Mesenchymal stem cell (in vitro differentiated cells and primary cell): Measurements from ENCODE around the gene ZNF524.
"Not testable (repeated sequence)": the region's sequence is repeated elsewhere in the genome, so short reads cannot be mapped to it uniquely, and the experiment has no call there.

Experiments used
- DNase-seq: peaks from one replicate; pipeline ENCODE4 v3.0.0-alpha.2; 2013
- H2AFZ ChIP-seq: one replicate; pipeline ENCODE4 v1.6.1; 2013; ENCODE audit warnings: low read depth, mild to moderate bottlenecking, control low read depth, inconsistent platforms, low read length, moderate library complexity
- H2AK5ac ChIP-seq: 2 replicates; pipeline ENCODE4 v1.6.1; 2013; ENCODE audit warnings: low read length, moderate library complexity, mild to moderate bottlenecking, inconsistent platforms; ENCODE audit not compliant: severe bottlenecking
- H2BK120ac ChIP-seq: one replicate; pipeline ENCODE4 v1.6.1; 2013; ENCODE audit warnings: low read depth, mild to moderate bottlenecking, inconsistent platforms, low read length, moderate library complexity
- H2BK12ac ChIP-seq, 2 experiments: one replicate each; pipeline ENCODE4 v1.6.1; 2013; ENCODE audit warnings: inconsistent platforms in 2 of 2, low read length in 2 of 2, mild to moderate bottlenecking in 2 of 2, moderate library complexity in 2 of 2, control low read depth in 1 of 2
- H2BK15ac ChIP-seq: one replicate; pipeline ENCODE4 v1.6.1; 2013; ENCODE audit warnings: mild to moderate bottlenecking, low read depth, inconsistent platforms; ENCODE audit not compliant: poor library complexity, severe bottlenecking
- H2BK5ac ChIP-seq: 2 replicates; pipeline ENCODE4 v1.6.1; 2013; ENCODE audit warnings: low read depth, mild to moderate bottlenecking, low read length, control low read depth, inconsistent platforms; ENCODE audit not compliant: poor library complexity, severe bottlenecking
- H3K14ac ChIP-seq, 2 experiments: one replicate each; pipeline ENCODE4 v1.6.1; 2013; ENCODE audit warnings: inconsistent platforms in 2 of 2, low read length in 2 of 2, control low read depth in 1 of 2, mild to moderate bottlenecking in 1 of 2, moderate library complexity in 1 of 2
- H3K18ac ChIP-seq, 2 experiments: one replicate each; pipeline ENCODE4 v1.6.1; 2013; ENCODE audit warnings: inconsistent platforms in 2 of 2, low read length in 2 of 2, control low read depth in 1 of 2, low read depth in 1 of 2, mild to moderate bottlenecking in 1 of 2
- H3K23ac ChIP-seq, 2 experiments: one replicate each; pipeline ENCODE4 v1.6.1; 2013; ENCODE audit warnings: inconsistent platforms in 2 of 2, low read length in 2 of 2, mild to moderate bottlenecking in 2 of 2, moderate library complexity in 2 of 2, control low read depth in 1 of 2
- H3K27ac ChIP-seq: 2 replicates; pipeline ENCODE4 v1.5.1; 2013; ENCODE audit warnings: mild to moderate bottlenecking, moderate library complexity, low read length, control low read depth, inconsistent platforms; ENCODE audit not compliant: poor library complexity, severe bottlenecking
- H3K27me3 ChIP-seq, 2 experiments: 2 replicates each; pipeline versions ENCODE4 v1.6.1 to v1.7.0; 2013; ENCODE audit warnings: low read length in 2 of 2, mild to moderate bottlenecking in 2 of 2, moderate library complexity in 2 of 2, control low read depth in 1 of 2, inconsistent platforms in 1 of 2; ENCODE audit not compliant: control insufficient read depth in 1 of 2, insufficient read depth in 1 of 2
- H3K36me3 ChIP-seq, 2 experiments: 2 replicates each; pipeline versions ENCODE4 v1.6.1 to v1.7.0; 2013; ENCODE audit warnings: low read length in 2 of 2, control low read depth in 1 of 2, inconsistent platforms in 1 of 2, low read depth in 1 of 2, mild to moderate bottlenecking in 1 of 2; ENCODE audit not compliant: insufficient read depth in 2 of 2, control insufficient read depth in 1 of 2
- H3K4ac ChIP-seq, 2 experiments: one replicate each; pipeline ENCODE4 v1.6.1; 2013; ENCODE audit warnings: inconsistent platforms in 2 of 2, low read length in 2 of 2, mild to moderate bottlenecking in 2 of 2, moderate library complexity in 2 of 2, control low read depth in 1 of 2, low read depth in 1 of 2
- H3K4me1 ChIP-seq: 2 replicates; pipeline ENCODE4 v1.6.1; 2013; ENCODE audit warnings: low read depth, low read length, control low read depth; ENCODE audit not compliant: control insufficient read depth, insufficient read depth
- H3K4me2 ChIP-seq: 2 replicates; pipeline ENCODE4 v1.6.1; 2013; ENCODE audit warnings: low read length, mild to moderate bottlenecking, inconsistent platforms; ENCODE audit not compliant: poor library complexity, severe bottlenecking
- H3K4me3 ChIP-seq, 2 experiments: 2 replicates each; pipeline versions ENCODE4 v1.5.1 to v1.7.0; 2013; ENCODE audit warnings: low read length in 2 of 2, mild to moderate bottlenecking in 2 of 2, control low read depth in 1 of 2, low read depth in 1 of 2; ENCODE audit not compliant: insufficient read depth in 1 of 2
- H3K79me1 ChIP-seq: replicated peaks from 2 replicates; pipeline ENCODE4 v1.6.1; 2013; ENCODE audit warnings: mild to moderate bottlenecking, control low read depth, low read length, inconsistent platforms; ENCODE audit not compliant: poor library complexity, severe bottlenecking
- H3K9ac ChIP-seq: 2 replicates; pipeline ENCODE4 v1.7.0; 2013; ENCODE audit warnings: mild to moderate bottlenecking, low read length, moderate library complexity
- H3K9me3 ChIP-seq: 2 replicates; pipeline ENCODE4 v1.7.0; 2013; ENCODE audit warnings: mild to moderate bottlenecking, low read length; ENCODE audit not compliant: control insufficient read depth
- H4K8ac ChIP-seq: one replicate; pipeline ENCODE4 v1.6.1; 2013; ENCODE audit warnings: inconsistent platforms, mild to moderate bottlenecking, low read length, moderate library complexity
- H4K91ac ChIP-seq: one replicate; pipeline ENCODE4 v1.6.1; 2013; ENCODE audit warnings: mild to moderate bottlenecking, low read length, inconsistent platforms
- WGBS: methylation state at CpG from one replicate; pipeline ENCODE4 v1.1.7; 2013; ENCODE audit warnings: mixed read lengths; 5-methylcytosine and 5-hydroxymethylcytosine counted together

ZNF524 gene

DNA sequence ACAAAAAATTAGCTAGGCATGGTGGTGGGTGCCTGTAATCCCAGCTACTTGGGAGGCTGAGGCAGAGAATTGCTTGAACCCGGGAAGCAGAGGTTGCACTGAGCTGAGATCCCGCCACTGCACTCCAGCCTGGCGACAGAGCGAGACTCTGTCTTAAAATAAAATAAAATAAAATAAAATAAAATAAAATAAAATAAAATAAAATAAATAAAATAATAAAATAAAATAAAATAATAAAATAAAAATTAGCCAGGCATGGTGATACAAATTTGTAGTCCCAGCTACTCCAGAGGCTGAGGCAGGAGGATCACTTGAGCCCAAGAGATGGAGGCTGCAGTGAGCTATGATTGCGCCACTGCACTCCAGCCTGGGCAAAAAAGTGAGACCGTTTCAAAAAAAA is 26.2 kb upstream of the ZNF524 start:
- not testable (repeated sequence) for H3K9ac ChIP-seq, H3K27ac ChIP-seq, H3K4ac ChIP-seq, H3K4me3 ChIP-seq, H2AFZ ChIP-seq, H3K27me3 ChIP-seq, H2BK120ac ChIP-seq, DNase-seq, H4K91ac ChIP-seq, H4K8ac ChIP-seq, H2BK5ac ChIP-seq, H3K9me3 ChIP-seq, H2BK15ac ChIP-seq, H2BK12ac ChIP-seq, H3K18ac ChIP-seq, H3K23ac ChIP-seq, H3K14ac ChIP-seq, H3K4me2 ChIP-seq, H3K79me1 ChIP-seq, H2AK5ac ChIP-seq
- H3K36me3 ChIP-seq = peaks cover 13 to 23% of the 10 kb centered on the region in 2 experiments
- WGBS = 100% methylated on average over 1 of the region's 6 CpGs
- peaks cover 15% of the 10 kb centered on the region for H3K4me1 ChIP-seq

DNA sequence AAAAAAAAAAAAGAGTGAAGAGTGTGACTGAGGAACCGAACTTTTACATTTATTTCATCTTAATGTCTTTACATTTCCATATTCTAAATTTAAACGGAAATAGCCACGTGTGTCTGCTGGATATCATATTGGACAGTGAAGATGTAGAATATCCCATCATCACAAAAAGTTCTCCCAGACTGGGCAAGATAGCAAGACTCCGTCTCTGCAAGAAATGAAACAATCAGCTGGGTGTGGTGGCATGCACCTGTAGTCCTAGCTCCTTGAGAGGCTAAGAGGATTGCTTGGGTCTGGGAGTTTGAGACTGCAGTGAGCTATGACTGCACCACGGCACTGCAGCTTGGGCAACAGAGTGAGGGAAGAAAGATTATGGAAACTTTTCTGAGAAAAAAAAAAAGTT is 23.3 kb upstream of the ZNF524 start:
- DNase-seq = no peak
- Histone ChIP-seq H3K4ac (no peak overlapping the region), H3K14ac (no peak overlapping the region), H4K8ac (no peak overlapping the region), H2BK15ac (no peak overlapping the region), H2BK5ac (no peak overlapping the region), H3K27me3 (no peaks in the 10 kb centered on the region), H3K18ac (no peak overlapping the region), H4K91ac (no peak overlapping the region), H3K79me1 (peaks cover 2% of the 10 kb centered on the region), H2AK5ac (no peak overlapping the region), H3K9me3 (no peaks in the 10 kb centered on the region), H2BK120ac (no peak overlapping the region), H3K27ac (no peak overlapping the region), H3K9ac (no peak overlapping the region), H3K23ac (no peak overlapping the region), H3K4me2 (no peak overlapping the region), H2BK12ac (no peak overlapping the region), H2AFZ (no peak overlapping the region), H3K36me3 (peaks cover 13 to 29% of the 10 kb centered on the region in 2 experiments), H3K4me3 (no peak overlapping the region), H3K4me1 (peaks cover 28% of the 10 kb centered on the region)
- WGBS = 98% methylated on average over 4 of the region's 5 CpGs

DNA sequence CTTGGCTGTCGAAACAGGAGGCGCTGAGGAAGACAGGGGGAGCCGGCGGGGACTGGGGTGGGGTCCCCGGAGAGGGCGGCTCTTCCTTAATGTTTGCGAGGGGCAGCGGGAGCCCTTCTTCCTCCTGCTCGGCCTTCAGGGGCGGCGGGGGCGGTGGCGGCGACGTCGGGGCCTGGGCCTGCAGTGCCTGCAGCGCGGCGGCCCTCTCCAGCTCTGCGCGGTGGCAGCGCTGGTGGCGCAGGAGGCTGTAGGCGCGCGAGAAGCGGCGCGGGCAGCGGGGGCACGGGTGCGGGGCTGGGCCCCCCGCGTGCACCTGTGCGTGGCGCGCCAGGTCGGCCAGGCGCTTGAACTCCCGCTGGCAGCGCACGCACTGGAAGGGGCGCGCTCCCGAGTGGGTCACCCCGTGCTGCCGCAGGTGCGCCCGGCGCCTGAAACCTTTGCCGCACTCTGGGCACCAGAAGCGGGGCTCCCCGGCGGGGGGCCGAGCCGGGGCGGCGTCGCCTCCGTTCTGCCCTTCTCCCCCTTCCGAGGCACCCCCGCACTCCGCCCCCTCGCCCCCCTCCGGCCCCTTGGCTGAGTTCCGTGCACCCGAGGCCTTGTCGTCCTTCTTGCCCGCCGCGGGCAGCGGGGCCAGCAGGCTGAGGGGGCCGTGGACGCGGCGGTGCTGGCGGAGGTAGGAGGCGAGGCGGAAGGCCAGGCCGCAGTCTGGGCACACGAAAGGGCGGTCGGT is 21.9 kb upstream of the ZNF524 start:
- no peak for DNase-seq
- H3K79me1 ChIP-seq = peaks cover 2% of the 10 kb centered on the region
- no peak overlapping the region for H3K27ac ChIP-seq
- no peak overlapping the region for H3K4ac ChIP-seq
- no peak overlapping the region for H4K91ac ChIP-seq
- H2BK5ac ChIP-seq = no peak overlapping the region
- H3K4me3 ChIP-seq = no peak overlapping the region
- H2BK12ac ChIP-seq = no peak overlapping the region
- no peaks in the 10 kb centered on the region for H3K9me3 ChIP-seq
- H2AK5ac ChIP-seq = no peak overlapping the region
- no peak overlapping the region for H2AFZ ChIP-seq
- H3K18ac ChIP-seq = no peak overlapping the region
- H2BK15ac ChIP-seq = no peak overlapping the region
- no peak overlapping the region for H3K23ac ChIP-seq
- H3K36me3 ChIP-seq = peaks cover 13 to 29% of the 10 kb centered on the region in 2 experiments
- no peak overlapping the region for H3K14ac ChIP-seq
- H2BK120ac ChIP-seq = no peak overlapping the region
- H3K4me2 ChIP-seq = no peak overlapping the region
- no peak overlapping the region for H3K9ac ChIP-seq
- H4K8ac ChIP-seq = no peak overlapping the region
- no peaks in the 10 kb centered on the region for H3K27me3 ChIP-seq
- 97% methylated on average over 76 of the region's 83 CpGs for WGBS
- H3K4me1 ChIP-seq = peaks cover 30% of the 10 kb centered on the region

GRCh38 chr19:55578761-55579747 is 21.0 kb upstream of the ZNF524 start:
- Histone ChIP-seq H3K9me3 (no peaks in the 10 kb centered on the region), H4K91ac (no peak overlapping the region), H2AK5ac (no peak overlapping the region), H2AFZ (no peak overlapping the region), H3K4me1 (peaks cover 31% of the 10 kb centered on the region), H2BK5ac (no peak overlapping the region), H3K27me3 (no peaks in the 10 kb centered on the region), H3K79me1 (peaks cover 2% of the 10 kb centered on the region), H3K9ac (peak overlapping the region; percentile 86), H4K8ac (no peak overlapping the region), H2BK120ac (no peak overlapping the region), H3K4me2 (peak overlapping the region; percentile 68), H3K18ac (peak overlapping the region in 1 of 2 experiments; percentile 76), H2BK12ac (no peak overlapping the region), H3K14ac (peak overlapping the region in 1 of 2 experiments; percentile 47), H2BK15ac (no peak overlapping the region), H3K27ac (peak overlapping the region; percentile 99), H3K4me3 (peak overlapping the region; percentile 86 to 90), H3K23ac (peak overlapping the region in 1 of 2 experiments; percentile 81), H3K36me3 (peaks cover 13 to 29% of the 10 kb centered on the region in 2 experiments), H3K4ac (peak overlapping the region in 1 of 2 experiments; percentile 21)
- 97% methylated on average over 90 of the region's 90 CpGs for WGBS
- DNase-seq = no peak
